ENCODE measurements around the gene NR2F1.

NR2F1 gene

DNA sequence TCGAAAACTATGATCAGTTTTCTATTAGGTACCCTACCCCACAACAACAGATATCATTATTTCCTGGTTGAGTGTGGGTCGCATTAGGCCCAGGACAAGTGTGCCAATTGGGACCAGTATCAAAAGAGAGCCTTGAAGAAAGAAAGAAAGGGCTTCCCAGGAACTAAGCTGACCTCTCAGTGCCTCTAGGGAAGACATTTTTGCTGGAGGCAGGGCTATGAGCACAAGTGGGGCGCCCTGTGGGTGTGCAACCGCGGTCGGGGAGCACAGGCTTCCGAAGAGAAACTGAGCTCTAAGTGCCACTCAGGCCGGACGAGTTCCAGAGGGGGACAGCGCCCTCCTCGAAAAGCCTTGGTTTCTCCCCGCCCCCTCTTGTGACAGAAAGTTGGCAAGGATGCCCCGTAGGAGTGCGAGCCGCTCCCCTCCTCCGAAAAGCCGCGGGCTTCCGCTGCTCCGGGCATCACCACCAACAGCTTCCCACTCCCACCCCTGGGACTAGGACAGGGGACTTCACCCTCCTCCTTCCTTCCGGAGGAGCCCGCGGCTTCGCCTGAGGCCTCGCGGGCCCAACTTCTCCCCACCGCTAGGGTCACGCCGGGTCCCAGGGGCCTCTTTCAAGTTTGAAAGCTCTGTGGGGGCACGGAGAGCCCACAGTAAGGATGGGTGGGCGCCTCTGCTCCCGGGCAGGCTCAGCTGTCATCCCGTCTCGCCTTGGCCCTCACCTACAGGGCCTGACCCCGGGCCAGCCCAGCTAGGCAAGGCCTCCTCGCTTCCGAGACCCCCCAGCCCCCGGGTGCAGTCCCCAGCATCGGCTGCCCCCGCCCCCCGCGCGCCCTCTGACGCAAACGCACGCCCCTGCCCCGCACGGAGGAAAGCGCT, 4.0 kb upstream of the NR2F1 start:
- Histone ChIP-seq H4K20me1 (ENCODE audit: insufficient read depth) (no peaks in the 10 kb centered on the region), H3K79me2 (ENCODE audit: insufficient read depth, low read depth) (no peaks in the 10 kb centered on the region), H3K4me1 (ENCODE audit: low read depth, poor library complexity, severe bottlenecking) (peaks cover 6% of the 10 kb centered on the region), H3K4me2 (no peak overlapping the region), H3K9ac (no peak overlapping the region), H3K27me3 (ENCODE audit: insufficient read depth, low read depth) (no peaks in the 10 kb centered on the region), H2AFZ (ENCODE audit: low read depth) (no peak overlapping the region), H3K27ac (no peak overlapping the region), H3K4me3 (IDR thresholded peaks at IDR 0.05; ENCODE audit: insufficient read depth, low read depth, low read length) (no peak overlapping the region), H3K36me3 (ENCODE audit: insufficient read depth) (no peaks in the 10 kb centered on the region)
- TF ChIP-seq, protein P1, sequence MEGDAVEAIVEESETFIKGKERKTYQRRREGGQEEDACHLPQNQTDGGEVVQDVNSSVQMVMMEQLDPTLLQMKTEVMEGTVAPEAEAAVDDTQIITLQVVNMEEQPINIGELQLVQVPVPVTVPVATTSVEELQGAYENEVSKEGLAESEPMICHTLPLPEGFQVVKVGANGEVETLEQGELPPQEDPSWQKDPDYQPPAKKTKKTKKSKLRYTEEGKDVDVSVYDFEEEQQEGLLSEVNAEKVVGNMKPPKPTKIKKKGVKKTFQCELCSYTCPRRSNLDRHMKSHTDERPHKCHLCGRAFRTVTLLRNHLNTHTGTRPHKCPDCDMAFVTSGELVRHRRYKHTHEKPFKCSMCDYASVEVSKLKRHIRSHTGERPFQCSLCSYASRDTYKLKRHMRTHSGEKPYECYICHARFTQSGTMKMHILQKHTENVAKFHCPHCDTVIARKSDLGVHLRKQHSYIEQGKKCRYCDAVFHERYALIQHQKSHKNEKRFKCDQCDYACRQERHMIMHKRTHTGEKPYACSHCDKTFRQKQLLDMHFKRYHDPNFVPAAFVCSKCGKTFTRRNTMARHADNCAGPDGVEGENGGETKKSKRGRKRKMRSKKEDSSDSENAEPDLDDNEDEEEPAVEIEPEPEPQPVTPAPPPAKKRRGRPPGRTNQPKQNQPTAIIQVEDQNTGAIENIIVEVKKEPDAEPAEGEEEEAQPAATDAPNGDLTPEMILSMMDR (conservative IDR thresholded peaks at IDR 0.05; ENCODE audit: low read depth, low read length) = no peak

DNA sequence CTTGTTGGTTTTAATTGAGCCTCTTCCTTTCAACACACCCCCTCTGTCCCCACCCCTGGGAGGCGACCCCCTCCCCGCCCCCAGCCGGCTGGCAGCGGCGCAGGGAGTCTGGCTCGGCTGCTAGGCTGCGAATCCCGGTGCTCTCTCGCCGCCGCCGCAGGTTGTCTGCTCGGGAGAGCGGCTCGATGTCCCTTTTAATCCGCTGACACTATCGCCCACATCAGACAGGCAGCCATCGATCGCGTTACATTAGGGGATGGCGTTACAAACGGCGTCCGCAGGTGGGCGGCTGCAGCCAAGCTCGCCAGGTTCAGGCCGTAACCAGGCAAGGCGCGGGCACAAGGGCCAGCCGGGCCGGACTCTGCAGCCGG, 3.3 kb upstream of the NR2F1 start:
- Histone ChIP-seq H3K27ac (no peak overlapping the region), H3K27me3 (ENCODE audit: insufficient read depth, low read depth) (no peaks in the 10 kb centered on the region), H3K79me2 (ENCODE audit: insufficient read depth, low read depth) (no peaks in the 10 kb centered on the region), H3K4me3 (IDR thresholded peaks at IDR 0.05; ENCODE audit: insufficient read depth, low read depth, low read length) (no peak overlapping the region), H4K20me1 (ENCODE audit: insufficient read depth) (no peaks in the 10 kb centered on the region), H3K4me2 (peak overlapping the region; percentile 80; the same call in 1 of the 2 replicates), H3K4me1 (ENCODE audit: low read depth, poor library complexity, severe bottlenecking) (peaks cover 6% of the 10 kb centered on the region), H2AFZ (ENCODE audit: low read depth) (peak overlapping the region; percentile 89), H3K36me3 (ENCODE audit: insufficient read depth) (no peaks in the 10 kb centered on the region), H3K9ac (no peak overlapping the region)
- TF ChIP-seq, protein P1 (conservative IDR thresholded peaks at IDR 0.05; ENCODE audit: low read depth, low read length) = no peak

DNA sequence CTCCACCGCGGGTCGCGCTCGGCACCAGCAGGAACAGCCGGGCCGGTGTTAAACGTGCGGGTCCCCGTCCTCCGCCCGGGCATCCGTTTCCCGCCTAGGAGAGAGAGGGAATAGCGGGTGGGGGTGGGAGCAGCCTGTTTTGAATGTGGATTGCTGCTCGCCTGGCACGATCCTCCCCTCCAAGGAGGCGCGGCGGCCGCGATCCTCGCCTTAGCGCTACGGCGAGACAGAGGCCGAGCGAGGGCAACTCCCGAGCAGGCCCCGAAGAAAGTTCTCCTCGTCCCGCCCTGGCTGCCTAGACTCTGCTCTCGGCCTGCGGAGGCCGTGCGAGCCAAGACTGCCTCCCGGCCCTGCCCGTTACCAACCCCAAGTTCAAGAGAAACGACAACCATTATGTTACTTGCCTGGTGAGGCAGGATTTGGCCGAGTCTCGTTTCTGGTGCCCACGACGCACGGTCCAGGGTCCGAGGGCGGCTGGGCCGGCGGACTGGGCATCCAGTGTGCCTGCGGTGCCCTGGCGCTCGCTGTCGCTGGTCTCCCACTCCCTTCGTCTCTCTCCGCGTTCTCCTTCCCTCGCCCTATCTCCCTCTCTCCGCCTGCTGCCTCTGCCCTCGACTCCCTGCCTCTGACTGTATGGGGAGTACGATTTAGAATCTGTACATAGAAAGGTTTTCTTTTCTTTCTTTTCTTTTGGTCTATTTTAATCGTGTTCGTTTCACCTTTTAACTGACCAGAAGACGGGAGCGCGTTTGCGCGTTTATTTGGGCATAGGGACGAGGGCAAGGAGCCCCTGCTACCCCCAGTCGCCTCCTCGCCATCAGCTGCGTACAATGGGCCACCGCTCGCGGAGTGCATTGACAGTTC, 2.7 kb upstream of the NR2F1 start:
- H3K4me2 ChIP-seq = peak overlapping the region; percentile 80
- H3K4me3 ChIP-seq (IDR thresholded peaks at IDR 0.05; ENCODE audit: insufficient read depth, low read depth, low read length) = no peak overlapping the region
- H3K27ac ChIP-seq = no peak overlapping the region
- peaks cover 6% of the 10 kb centered on the region for H3K4me1 ChIP-seq (ENCODE audit: low read depth, poor library complexity, severe bottlenecking)
- TF ChIP-seq, protein P1 (conservative IDR thresholded peaks at IDR 0.05; ENCODE audit: low read depth, low read length) = no peak
- no peaks in the 10 kb centered on the region for H4K20me1 ChIP-seq (ENCODE audit: insufficient read depth)
- no peaks in the 10 kb centered on the region for H3K36me3 ChIP-seq (ENCODE audit: insufficient read depth)
- H3K79me2 ChIP-seq (ENCODE audit: insufficient read depth, low read depth) = no peaks in the 10 kb centered on the region
- peak overlapping the region; percentile 8; the same call in 1 of the 2 replicates for H3K9ac ChIP-seq
- no peaks in the 10 kb centered on the region for H3K27me3 ChIP-seq (ENCODE audit: insufficient read depth, low read depth)
- peak overlapping the region; percentile 89 for H2AFZ ChIP-seq (ENCODE audit: low read depth)

DNA sequence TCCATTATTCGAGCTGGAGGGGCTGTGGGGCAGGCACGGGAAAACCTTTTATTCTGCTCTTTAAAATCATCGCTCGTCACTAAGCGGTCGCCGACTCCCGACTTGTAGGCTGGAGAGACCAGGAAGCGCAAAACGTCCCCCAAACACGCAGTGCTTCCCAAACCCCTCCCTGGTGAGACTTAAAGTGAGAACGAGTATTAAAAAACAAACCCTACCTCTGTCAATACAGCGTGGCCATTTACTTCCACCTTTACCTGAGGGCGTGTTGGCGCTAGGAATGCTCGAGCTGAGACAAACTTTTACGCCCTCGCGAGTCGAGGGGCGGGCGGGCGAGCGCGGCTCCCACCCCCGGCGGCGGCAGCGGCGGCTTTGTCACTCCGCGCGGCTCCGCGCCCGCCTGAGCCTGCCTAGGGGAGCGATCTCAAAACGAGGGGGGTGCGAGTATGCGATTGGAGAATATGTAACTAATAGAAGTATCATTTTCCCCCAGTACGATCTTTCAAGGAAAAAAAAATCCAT, 2.0 kb upstream of the NR2F1 start, which contains the start of gene NR2F1-AS1:
Gene NR2F1-AS1, minus strand, starts transcription at position 293 of the 519 bp plus-strand sequence.
- no peaks in the 10 kb centered on the region for H3K36me3 ChIP-seq (ENCODE audit: insufficient read depth)
- H4K20me1 ChIP-seq (ENCODE audit: insufficient read depth) = no peaks in the 10 kb centered on the region
- peaks cover 3% of the 10 kb centered on the region; the same call in 1 of the 2 replicates for H3K27me3 ChIP-seq (ENCODE audit: insufficient read depth, low read depth)
- no peaks in the 10 kb centered on the region for H3K79me2 ChIP-seq (ENCODE audit: insufficient read depth, low read depth)
- peak within 1 kb of the TSS; percentile 89 for H2AFZ ChIP-seq (ENCODE audit: low read depth)
- H3K4me3 ChIP-seq (IDR thresholded peaks at IDR 0.05; ENCODE audit: insufficient read depth, low read depth, low read length) = no peak within 1 kb of the TSS
- H3K9ac ChIP-seq = peak within 1 kb of the TSS; percentile 8; the same call in 1 of the 2 replicates
- TF ChIP-seq, protein P1 (conservative IDR thresholded peaks at IDR 0.05; ENCODE audit: low read depth, low read length) = no peak
- H3K4me2 ChIP-seq = peak within 1 kb of the TSS; percentile 95
- no peak within 1 kb of the TSS for H3K27ac ChIP-seq
- peaks cover 10% of the 10 kb centered on the region for H3K4me1 ChIP-seq (ENCODE audit: low read depth, poor library complexity, severe bottlenecking)
